ENCODE measurements around the gene RCBTB1. TPM values are rescaled to one million over a fixed set of nuclear protein-coding genes. Genes with fewer than 3 reads are reported as not detected.
A peak's percentile ranks its signal among the peaks of the same experiment; 100 is the strongest.

The RCBTB1 gene
- total RNA-seq, 2 donors from 2014 or later: 22.6 to 22.7 TPM

DNA sequence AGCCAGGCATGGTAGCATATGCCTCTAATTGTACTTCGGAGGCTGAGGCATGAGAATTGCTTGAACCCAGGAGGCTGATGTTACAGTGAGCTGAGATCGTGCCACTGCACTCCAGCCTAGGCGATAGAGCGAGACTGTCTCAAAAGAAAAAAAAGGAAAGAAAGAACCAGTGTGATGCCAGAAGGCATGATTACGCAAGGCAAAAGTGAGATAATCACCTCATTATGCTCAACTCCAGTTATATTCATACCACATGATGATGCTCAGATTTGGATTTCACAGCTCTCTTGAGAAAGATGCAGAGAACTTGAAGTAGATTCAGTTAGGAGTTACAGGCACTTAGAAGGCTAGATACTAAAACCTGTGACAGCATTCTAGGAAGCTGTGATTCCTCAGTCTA, 21.8 kb downstream of the RCBTB1 start:
- ATAC-seq (ENCODE audit: insufficient number of reproducible peaks, low FRiP score, low read depth): no peak
- Histone ChIP-seq H3K27ac (no peak overlapping the region), H3K27me3 (replicated peaks; ENCODE audit: insufficient read depth) (no peaks in the 10 kb centered on the region), H3K9me3 (no peaks in the 10 kb centered on the region), H3K4me3 (no peak overlapping the region), H3K36me3 (peaks cover 14% of the 10 kb centered on the region), H3K4me1 (ENCODE audit: control insufficient read depth in 1 of 2, low read depth in 2 of 2) (peaks cover 0 to 15% of the 10 kb centered on the region in 2 donors)
- TF ChIP-seq, protein P1, sequence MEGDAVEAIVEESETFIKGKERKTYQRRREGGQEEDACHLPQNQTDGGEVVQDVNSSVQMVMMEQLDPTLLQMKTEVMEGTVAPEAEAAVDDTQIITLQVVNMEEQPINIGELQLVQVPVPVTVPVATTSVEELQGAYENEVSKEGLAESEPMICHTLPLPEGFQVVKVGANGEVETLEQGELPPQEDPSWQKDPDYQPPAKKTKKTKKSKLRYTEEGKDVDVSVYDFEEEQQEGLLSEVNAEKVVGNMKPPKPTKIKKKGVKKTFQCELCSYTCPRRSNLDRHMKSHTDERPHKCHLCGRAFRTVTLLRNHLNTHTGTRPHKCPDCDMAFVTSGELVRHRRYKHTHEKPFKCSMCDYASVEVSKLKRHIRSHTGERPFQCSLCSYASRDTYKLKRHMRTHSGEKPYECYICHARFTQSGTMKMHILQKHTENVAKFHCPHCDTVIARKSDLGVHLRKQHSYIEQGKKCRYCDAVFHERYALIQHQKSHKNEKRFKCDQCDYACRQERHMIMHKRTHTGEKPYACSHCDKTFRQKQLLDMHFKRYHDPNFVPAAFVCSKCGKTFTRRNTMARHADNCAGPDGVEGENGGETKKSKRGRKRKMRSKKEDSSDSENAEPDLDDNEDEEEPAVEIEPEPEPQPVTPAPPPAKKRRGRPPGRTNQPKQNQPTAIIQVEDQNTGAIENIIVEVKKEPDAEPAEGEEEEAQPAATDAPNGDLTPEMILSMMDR (IDR thresholded peaks at IDR 0.05): no peak
- DNase-seq (ENCODE audit: low spot score): no peak

DNA sequence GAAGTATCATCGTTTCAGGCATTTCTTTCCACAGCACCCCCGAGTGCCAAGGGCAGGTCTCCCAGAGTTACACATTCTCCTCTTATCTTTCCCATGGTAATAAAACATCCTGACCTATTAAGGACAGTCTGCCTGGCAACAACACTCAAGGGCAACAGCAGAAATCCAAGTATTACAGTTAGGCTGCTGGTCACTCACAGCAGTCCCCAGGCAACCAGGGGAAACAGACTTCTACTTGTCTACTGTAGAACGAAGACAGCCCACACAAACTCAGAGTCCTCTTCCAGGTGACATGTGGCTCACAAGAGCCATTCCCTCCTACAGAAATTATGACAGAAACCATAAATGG, 24.3 kb downstream of the RCBTB1 start:
- H3K9me3 ChIP-seq: no peaks in the 10 kb centered on the region
- ATAC-seq (ENCODE audit: insufficient number of reproducible peaks, low FRiP score, low read depth): no peak
- H3K4me3 ChIP-seq: no peak overlapping the region
- peaks cover 8% of the 10 kb centered on the region for H3K36me3 ChIP-seq
- no peak for DNase-seq (ENCODE audit: low spot score)
- TF ChIP-seq, protein P1 (IDR thresholded peaks at IDR 0.05): no peak
- peaks cover 0 to 15% of the 10 kb centered on the region in 2 donors for H3K4me1 ChIP-seq (ENCODE audit: control insufficient read depth in 1 of 2, low read depth in 2 of 2)
- H3K27ac ChIP-seq: no peak overlapping the region
- H3K27me3 ChIP-seq (replicated peaks; ENCODE audit: insufficient read depth): no peaks in the 10 kb centered on the region

DNA sequence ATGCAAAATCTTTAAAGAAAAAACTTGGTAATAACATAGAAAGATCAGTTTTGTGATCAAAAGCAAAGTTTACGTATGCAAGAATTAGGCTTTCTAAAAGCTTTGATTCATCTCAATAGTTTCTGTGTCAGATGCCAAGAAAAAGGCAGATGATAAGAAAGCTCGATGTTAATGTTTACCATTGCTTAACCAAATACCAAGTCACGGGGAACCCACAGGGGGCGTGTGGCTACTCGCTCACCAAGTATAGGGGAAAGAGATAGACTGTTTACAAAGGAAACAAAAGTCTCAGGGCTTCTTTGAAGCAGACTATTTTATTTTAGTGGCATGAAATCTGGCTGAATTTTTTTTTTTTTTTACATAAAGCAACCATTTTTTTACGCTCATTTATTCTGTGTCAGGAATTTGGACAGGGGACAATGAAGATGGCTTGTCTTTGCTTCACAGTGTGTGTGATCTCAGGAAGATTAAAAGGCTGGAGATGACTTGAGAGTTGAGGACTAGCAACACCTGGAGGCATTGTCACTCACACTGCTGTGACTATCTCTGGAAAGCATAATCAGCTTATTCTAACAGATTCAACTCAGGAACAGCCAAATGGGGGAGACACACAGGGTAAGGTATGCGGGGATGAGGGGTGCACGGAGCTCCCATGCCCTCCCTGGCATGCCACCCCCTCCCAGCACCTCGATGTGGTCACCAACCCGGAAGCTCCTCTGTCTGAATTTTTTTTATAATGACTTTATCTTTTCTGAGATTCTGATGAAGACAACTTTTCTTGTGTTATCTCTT, 24.9 kb downstream of the RCBTB1 start:
- H3K27ac ChIP-seq: no peak overlapping the region
- ATAC-seq (ENCODE audit: insufficient number of reproducible peaks, low FRiP score, low read depth) (no peak), DNase-seq (ENCODE audit: low spot score) (no peak)
- H3K36me3 ChIP-seq: peaks cover 8% of the 10 kb centered on the region
- TF ChIP-seq, protein P1 (IDR thresholded peaks at IDR 0.05): peak; percentile 24
- no peak overlapping the region for H3K4me3 ChIP-seq
- H3K9me3 ChIP-seq: no peaks in the 10 kb centered on the region
- H3K4me1 ChIP-seq (ENCODE audit: control insufficient read depth in 1 of 2, low read depth in 2 of 2): peaks cover 0 to 15% of the 10 kb centered on the region in 2 donors
- no peaks in the 10 kb centered on the region for H3K27me3 ChIP-seq (replicated peaks; ENCODE audit: insufficient read depth)

DNA sequence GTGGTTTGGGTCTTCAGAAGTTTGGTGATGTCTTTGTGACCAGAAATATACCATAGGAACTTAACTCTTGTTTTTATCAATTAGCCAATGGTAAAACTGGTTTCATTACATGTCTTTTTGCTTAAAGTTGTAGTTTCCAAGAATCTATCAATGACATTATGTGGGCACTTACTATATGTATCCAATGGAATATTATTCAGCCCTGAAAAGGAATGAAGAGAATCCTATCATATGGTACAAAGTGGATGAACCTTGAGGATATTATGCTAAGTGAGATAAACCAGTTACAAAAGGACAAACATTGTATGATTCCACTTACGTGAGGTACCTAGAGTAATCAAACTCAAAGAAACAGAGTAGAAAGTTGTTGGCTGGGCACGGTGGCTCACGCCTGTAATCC, 26.4 kb downstream of the RCBTB1 start:
- H3K9me3 ChIP-seq: no peaks in the 10 kb centered on the region
- H3K4me3 ChIP-seq: no peak overlapping the region
- DNase-seq (ENCODE audit: low spot score) (no peak), ATAC-seq (ENCODE audit: insufficient number of reproducible peaks, low FRiP score, low read depth) (no peak)
- H3K27ac ChIP-seq: no peak overlapping the region
- peaks cover 0 to 15% of the 10 kb centered on the region in 2 donors for H3K4me1 ChIP-seq (ENCODE audit: control insufficient read depth in 1 of 2, low read depth in 2 of 2)
- peaks cover 8% of the 10 kb centered on the region for H3K36me3 ChIP-seq
- TF ChIP-seq, protein P1 (IDR thresholded peaks at IDR 0.05): no peak
- no peaks in the 10 kb centered on the region for H3K27me3 ChIP-seq (replicated peaks; ENCODE audit: insufficient read depth)

DNA sequence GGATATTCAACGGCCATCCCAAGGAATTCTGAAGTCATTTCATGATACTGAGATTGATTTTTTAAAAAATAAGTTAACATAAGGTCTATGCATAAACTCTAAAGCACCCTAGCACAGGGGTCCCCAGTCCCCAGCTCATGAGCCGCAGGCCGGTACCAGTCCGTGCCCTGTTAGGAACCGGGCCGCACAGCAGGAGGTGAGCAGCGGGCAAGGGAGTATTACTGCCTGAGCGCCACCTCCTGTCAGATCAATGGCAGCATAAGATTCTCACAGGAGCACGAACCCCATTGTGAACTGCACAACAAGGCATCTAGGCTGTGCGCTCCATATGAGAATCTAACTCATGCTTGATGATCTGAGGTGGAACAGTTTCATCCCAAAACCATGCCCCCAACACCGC, 31.0 kb downstream of the RCBTB1 start:
- Histone ChIP-seq H3K36me3 (peaks cover 15% of the 10 kb centered on the region), H3K9me3 (no peaks in the 10 kb centered on the region), H3K4me1 (ENCODE audit: control insufficient read depth in 1 of 2, low read depth in 2 of 2) (no peaks in the 10 kb centered on the region), H3K27me3 (replicated peaks; ENCODE audit: insufficient read depth) (no peaks in the 10 kb centered on the region), H3K27ac (no peak overlapping the region), H3K4me3 (no peak overlapping the region)
- ATAC-seq (ENCODE audit: insufficient number of reproducible peaks, low FRiP score, low read depth) (no peak), DNase-seq (ENCODE audit: low spot score) (no peak)
- TF ChIP-seq, protein P1 (IDR thresholded peaks at IDR 0.05): no peak

Data from thoracic aorta (tissue), 2 donors.